Erythroblast (primary cell): Measurements from ENCODE around the gene NKAIN2.

Experiments
- GATA1 ChIP-seq: IDR thresholded peaks from 2 replicates; pipeline ENCODE4 v1.6.1; 2011; ENCODE audit warnings: low read depth, mild to moderate bottlenecking, control low read depth, low read length, moderate library complexity
- POLR2A ChIP-seq: IDR thresholded peaks from 2 replicates; pipeline ENCODE4 v1.6.1; 2011; ENCODE audit warnings: mild to moderate bottlenecking, low read length

GRCh38 chr6:124033501-124033900 is 229.8 kb downstream of the NKAIN2 start:
- TF ChIP-seq POLR2A (no peak), GATA1 (no peak)
